ENCODE measurements around the gene ZDHHC14.

DNA sequence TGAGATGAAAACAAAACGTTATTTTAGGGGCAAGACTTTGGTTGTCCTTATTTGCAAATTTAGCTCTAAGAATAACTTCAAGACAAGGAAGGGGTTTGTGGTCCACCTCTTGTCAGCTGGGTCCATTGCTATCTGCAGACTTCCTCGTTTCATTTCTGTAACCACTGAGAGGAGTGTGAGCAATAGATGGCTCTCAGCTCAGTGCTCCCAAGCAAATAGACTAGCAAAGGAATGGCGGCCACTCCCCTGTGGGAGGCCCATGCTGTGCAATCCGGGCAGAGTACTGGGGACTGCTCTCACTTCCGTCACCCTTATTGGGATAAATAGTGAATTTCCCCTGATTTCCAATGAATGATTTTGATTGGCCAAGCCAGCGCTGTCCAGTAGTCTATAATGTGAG lies 176.6 kb downstream of the ZDHHC14 start:
- TF ChIP-seq, protein P1, sequence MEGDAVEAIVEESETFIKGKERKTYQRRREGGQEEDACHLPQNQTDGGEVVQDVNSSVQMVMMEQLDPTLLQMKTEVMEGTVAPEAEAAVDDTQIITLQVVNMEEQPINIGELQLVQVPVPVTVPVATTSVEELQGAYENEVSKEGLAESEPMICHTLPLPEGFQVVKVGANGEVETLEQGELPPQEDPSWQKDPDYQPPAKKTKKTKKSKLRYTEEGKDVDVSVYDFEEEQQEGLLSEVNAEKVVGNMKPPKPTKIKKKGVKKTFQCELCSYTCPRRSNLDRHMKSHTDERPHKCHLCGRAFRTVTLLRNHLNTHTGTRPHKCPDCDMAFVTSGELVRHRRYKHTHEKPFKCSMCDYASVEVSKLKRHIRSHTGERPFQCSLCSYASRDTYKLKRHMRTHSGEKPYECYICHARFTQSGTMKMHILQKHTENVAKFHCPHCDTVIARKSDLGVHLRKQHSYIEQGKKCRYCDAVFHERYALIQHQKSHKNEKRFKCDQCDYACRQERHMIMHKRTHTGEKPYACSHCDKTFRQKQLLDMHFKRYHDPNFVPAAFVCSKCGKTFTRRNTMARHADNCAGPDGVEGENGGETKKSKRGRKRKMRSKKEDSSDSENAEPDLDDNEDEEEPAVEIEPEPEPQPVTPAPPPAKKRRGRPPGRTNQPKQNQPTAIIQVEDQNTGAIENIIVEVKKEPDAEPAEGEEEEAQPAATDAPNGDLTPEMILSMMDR (IDR thresholded peaks at IDR 0.05; ENCODE audit: control extremely low read depth in 1 of 3, insufficient read depth in 1 of 3, low read depth in 1 of 3, low read length in 3 of 3), result no peak
- no peak for TF ChIP-seq SRF (IDR thresholded peaks at IDR 0.05; ENCODE audit: low read depth, low read length)
- TF ChIP-seq ASH2L (IDR thresholded peaks at IDR 0.05; ENCODE audit: low read length), result no peak
- no peak for TF ChIP-seq POLR2AphosphoS5 (IDR thresholded peaks at IDR 0.05; ENCODE audit: low read depth, low read length)
- TF ChIP-seq MAFK (IDR thresholded peaks at IDR 0.05; ENCODE audit: low read depth, low read length), result no peak
- TF ChIP-seq GABPA (IDR thresholded peaks at IDR 0.05; ENCODE audit: borderline replicate concordance, insufficient read depth, low read length), result no peak
- TF ChIP-seq, protein P2, sequence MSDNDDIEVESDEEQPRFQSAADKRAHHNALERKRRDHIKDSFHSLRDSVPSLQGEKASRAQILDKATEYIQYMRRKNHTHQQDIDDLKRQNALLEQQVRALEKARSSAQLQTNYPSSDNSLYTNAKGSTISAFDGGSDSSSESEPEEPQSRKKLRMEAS (IDR thresholded peaks at IDR 0.05), result no peak
- TF ChIP-seq JUND (IDR thresholded peaks at IDR 0.05; ENCODE audit: low read length), result no peak
- TF ChIP-seq POLR2A (IDR thresholded peaks at IDR 0.05; ENCODE audit: control extremely low read depth in 1 of 2, low read depth in 2 of 2, low read length in 2 of 2), result no peak
- TF ChIP-seq HDAC6 (IDR thresholded peaks at IDR 0.05; ENCODE audit: low read depth, low read length), result no peak
- no peak for TF ChIP-seq EZH2 (IDR thresholded peaks at IDR 0.05; ENCODE audit: low read depth, low read length, severe bottlenecking)
